ENCODE data around the gene HK2. TPM values are rescaled to one million over a fixed set of nuclear protein-coding genes. Genes with fewer than 3 reads are reported as not detected.
"Not testable (repeated sequence)": the region's sequence is repeated elsewhere in the genome, so short reads cannot be mapped to it uniquely, and the experiment has no call there.

Gene HK2
- total RNA-seq = 100 to 1,000 TPM in 1 of 4 donors, 10 to 100 TPM in 3; 47.9 to 150 (median 90.9) TPM
- polyA plus RNA-seq = 100 to 1,000 TPM in 1 of 3 donors, 10 to 100 TPM in 2; 14.3 to 229 (median 61.0) TPM
- long read RNA-seq, donor 1, full-length matches to known transcripts = 46 of 71 reads
- long read RNA-seq, donor 1, partial matches to known transcripts = 21 of 71 reads
- long read RNA-seq, donor 1, other reads (novel, unspliced or antisense) = 4 of 71 reads
- long read RNA-seq, donor 2, full-length matches to known transcripts = 107 of 176 reads
- long read RNA-seq, donor 2, partial matches to known transcripts = 54 of 176 reads
- long read RNA-seq, donor 2, other reads (novel, unspliced or antisense) = 15 of 176 reads

DNA sequence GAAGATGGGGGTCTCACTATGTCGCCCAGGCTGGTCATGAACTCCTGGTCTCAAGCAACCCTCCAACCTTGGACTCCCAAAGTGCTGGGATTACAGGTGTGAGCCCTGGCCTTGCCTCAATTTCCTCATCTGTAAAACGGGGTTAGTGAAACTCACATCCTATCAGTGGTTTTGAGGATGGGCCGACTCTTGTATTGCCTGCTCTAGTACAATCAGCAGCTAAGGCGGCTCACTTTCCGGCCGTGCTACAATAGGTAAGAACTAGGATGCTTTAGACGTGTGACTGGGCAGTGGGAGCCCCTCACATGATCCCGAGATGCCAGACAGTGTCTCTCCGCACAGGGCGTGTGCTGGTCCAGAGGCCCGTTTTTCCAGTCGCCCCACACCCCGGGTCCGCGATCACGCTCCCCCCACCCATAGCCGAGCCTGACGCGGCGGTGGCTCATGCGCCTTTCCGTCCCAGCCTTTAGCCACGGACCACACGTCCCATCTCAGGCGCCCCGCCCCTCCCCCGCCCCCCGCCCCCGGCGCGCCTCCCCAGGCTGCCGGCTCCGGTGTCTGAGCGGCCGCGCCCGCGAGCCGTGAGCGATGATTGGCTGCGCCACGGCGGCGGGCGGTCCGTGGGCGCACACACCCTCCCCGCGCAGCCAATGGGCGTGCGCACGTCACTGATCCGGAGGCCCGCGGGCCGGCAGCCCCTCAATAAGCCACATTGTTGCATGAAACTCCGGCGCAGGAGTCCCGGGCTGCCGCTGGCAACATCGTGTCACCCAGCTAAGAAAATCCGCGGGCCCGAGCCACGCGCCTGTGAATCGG is at the start of gene HK2:
TSS of gene HK2 (plus strand) at position 710 of the 816 bp plus-strand sequence. CDS start 454 bp downstream, outside the sequence.
- peak; percentile 86 to 93 for DNase-seq
- Histone ChIP-seq H3K4me1 (peaks cover 19% of the 10 kb centered on the region), H3K27ac (peak within 1 kb of the TSS; percentile 81), H3K4me3 (peak within 1 kb of the TSS; percentile 75), H3K27me3 (ENCODE audit: insufficient read depth in 3 of 3, low read length in 2 of 3) (no peaks in the 10 kb centered on the region), H3K9me3 (no peaks in the 10 kb centered on the region), H3K36me3 (ENCODE audit: insufficient read depth in 1 of 2, low read depth in 1 of 2) (no peaks in the 10 kb centered on the region)
- 4% methylated on average over 55 to 67 of the region's 67 CpGs for WGBS, 3 donors
- intact Hi-C loops (cut with DNase I) = loop anchor here (2.0 to 5.0 kb wide), 2 partner anchors 119 to 121 kb away; no protein-coding TSS in a partner anchor
- TF ChIP-seq, protein P1, sequence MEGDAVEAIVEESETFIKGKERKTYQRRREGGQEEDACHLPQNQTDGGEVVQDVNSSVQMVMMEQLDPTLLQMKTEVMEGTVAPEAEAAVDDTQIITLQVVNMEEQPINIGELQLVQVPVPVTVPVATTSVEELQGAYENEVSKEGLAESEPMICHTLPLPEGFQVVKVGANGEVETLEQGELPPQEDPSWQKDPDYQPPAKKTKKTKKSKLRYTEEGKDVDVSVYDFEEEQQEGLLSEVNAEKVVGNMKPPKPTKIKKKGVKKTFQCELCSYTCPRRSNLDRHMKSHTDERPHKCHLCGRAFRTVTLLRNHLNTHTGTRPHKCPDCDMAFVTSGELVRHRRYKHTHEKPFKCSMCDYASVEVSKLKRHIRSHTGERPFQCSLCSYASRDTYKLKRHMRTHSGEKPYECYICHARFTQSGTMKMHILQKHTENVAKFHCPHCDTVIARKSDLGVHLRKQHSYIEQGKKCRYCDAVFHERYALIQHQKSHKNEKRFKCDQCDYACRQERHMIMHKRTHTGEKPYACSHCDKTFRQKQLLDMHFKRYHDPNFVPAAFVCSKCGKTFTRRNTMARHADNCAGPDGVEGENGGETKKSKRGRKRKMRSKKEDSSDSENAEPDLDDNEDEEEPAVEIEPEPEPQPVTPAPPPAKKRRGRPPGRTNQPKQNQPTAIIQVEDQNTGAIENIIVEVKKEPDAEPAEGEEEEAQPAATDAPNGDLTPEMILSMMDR (IDR thresholded peaks at IDR 0.05) = no peak
- peak; percentile 90 to 92 (median 91) for ATAC-seq

DNA sequence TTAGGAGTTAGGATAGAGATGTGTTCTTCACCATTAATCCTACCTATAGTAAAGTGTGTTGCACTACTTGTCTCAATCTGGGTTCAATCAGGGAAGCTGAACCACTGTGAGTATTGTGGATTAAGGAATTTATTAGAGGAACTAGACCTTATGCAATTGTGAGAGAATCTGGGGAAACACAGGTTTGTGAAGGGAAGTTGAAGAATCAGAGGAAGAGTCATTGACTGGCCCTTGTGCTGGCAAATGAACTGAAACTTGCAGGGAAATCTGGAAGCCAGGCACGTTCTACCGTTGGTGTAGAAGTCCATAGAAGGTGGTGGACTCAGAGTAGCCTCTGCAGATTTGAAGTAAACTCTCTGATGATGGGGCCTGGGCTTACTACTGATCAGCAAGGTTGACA is 44.7 kb upstream of the HK2 start:
- intact Hi-C loops (cut with DNase I) = no loop called here
- TF ChIP-seq, protein P1 (IDR thresholded peaks at IDR 0.05) = no peak
- DNase-seq = no peak
- H3K9me3 ChIP-seq = no peaks in the 10 kb centered on the region
- H3K27me3 ChIP-seq (ENCODE audit: insufficient read depth in 3 of 3, low read length in 2 of 3) = no peaks in the 10 kb centered on the region
- 74 to 85% (median 74%) methylated on average over 2 of the region's 2 CpGs for WGBS, 3 donors
- no peak overlapping the region for H3K4me3 ChIP-seq
- no peaks in the 10 kb centered on the region for H3K36me3 ChIP-seq (ENCODE audit: insufficient read depth in 1 of 2, low read depth in 1 of 2)
- H3K4me1 ChIP-seq = no peaks in the 10 kb centered on the region
- no peak overlapping the region for H3K27ac ChIP-seq
- ATAC-seq = no peak

DNA sequence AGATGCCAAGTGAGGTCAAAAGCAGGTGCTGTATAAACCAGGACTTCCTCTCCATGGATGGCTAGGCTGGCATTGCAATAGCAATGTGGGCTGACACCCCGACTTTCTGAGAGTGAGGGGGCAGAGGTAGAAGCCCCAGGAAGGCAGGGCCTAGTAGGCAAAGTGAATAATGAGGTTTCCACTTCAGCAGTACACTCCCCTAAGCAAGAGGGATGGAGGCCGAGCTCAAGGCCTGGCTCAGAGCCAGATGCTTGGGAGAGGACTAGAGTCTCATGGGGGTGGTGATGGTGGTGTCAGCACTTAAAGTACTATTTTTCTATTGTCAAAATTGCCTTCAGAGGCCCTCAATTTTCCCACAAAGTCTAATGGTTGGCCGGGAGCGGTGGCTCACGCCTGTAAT is 41.6 kb upstream of the HK2 start:
- no peak overlapping the region for H3K4me3 ChIP-seq
- intact Hi-C loops (cut with DNase I) = no loop called here
- 68 to 80% (median 78%) methylated on average over 5 of the region's 5 CpGs for WGBS, 3 donors
- H3K4me1 ChIP-seq = no peaks in the 10 kb centered on the region
- TF ChIP-seq, protein P1 (IDR thresholded peaks at IDR 0.05) = no peak
- H3K27ac ChIP-seq = no peak overlapping the region
- no peaks in the 10 kb centered on the region for H3K27me3 ChIP-seq (ENCODE audit: insufficient read depth in 3 of 3, low read length in 2 of 3)
- no peaks in the 10 kb centered on the region for H3K36me3 ChIP-seq (ENCODE audit: insufficient read depth in 1 of 2, low read depth in 1 of 2)
- DNase-seq (no peak), ATAC-seq (no peak)
- H3K9me3 ChIP-seq = no peaks in the 10 kb centered on the region

DNA sequence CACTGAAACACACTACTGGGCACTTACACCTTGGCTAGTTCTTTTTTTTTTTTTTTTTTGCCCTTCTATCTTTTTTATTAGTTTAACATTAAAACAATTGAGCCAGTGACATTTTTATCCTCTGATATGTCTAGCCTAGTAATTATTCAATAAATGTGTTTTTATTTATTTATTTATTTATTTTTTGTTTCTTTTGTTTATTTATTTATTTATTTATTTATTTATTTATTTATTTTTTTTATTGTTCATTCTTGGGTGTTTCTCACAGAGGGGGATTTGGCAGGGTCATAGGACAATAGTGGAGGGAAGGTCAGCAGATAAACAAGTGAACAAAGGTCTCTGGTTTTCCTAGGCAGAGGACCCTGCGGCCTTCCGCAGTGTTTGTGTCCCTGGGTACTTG is 39.0 kb upstream of the HK2 start:
- WGBS, 3 donors = no CpG with 5 or more reads among the region's 2 CpGs

DNA sequence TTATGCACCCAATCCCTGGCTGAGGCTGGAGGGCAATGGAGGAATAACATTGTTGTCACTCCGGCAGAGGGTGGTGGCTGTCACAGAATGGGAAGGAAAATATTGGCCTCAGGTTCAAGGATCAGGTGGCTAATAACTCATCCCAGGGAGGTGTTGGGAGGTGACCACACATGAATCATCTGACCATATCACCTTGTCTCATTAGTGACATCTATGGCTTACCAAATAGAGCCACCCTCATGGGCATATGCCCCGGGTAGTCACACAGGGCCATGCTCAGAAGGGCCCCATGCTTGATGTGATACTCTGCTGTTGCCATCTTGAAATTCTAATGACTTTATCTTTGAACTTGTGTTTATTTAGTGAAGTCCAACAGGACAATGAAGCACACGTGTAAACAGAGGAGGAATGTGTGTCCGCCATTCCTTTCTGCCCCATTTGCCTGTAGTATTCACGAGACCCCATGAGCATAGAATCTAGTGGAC is 27.5 kb upstream of the HK2 start:
- 91 to 96% (median 94%) methylated on average over 5 of the region's 5 CpGs for WGBS, 3 donors
- intact Hi-C loops (cut with DNase I) = no loop called here
- Histone ChIP-seq H3K9me3 (no peaks in the 10 kb centered on the region), H3K27ac (no peak overlapping the region), H3K36me3 (ENCODE audit: insufficient read depth in 1 of 2, low read depth in 1 of 2) (no peaks in the 10 kb centered on the region), H3K4me3 (no peak overlapping the region), H3K27me3 (ENCODE audit: insufficient read depth in 3 of 3, low read length in 2 of 3) (no peaks in the 10 kb centered on the region), H3K4me1 (no peaks in the 10 kb centered on the region)
- ATAC-seq (no peak), DNase-seq (no peak)
- TF ChIP-seq, protein P1 (IDR thresholded peaks at IDR 0.05) = no peak

More for the DNA sequence above, 39.0 kb upstream of the HK2 start:
- H3K27me3 ChIP-seq (ENCODE audit: insufficient read depth in 3 of 3, low read length in 2 of 3); H3K36me3 ChIP-seq (ENCODE audit: insufficient read depth in 1 of 2, low read depth in 1 of 2); H3K4me3 ChIP-seq; intact Hi-C loops (cut with DNase I); DNase-seq; ATAC-seq; H3K27ac ChIP-seq; H3K9me3 ChIP-seq; H3K4me1 ChIP-seq: not testable (repeated sequence)
